ENCODE results near the gene PKN1.

- TF ChIP-seq, protein P1, sequence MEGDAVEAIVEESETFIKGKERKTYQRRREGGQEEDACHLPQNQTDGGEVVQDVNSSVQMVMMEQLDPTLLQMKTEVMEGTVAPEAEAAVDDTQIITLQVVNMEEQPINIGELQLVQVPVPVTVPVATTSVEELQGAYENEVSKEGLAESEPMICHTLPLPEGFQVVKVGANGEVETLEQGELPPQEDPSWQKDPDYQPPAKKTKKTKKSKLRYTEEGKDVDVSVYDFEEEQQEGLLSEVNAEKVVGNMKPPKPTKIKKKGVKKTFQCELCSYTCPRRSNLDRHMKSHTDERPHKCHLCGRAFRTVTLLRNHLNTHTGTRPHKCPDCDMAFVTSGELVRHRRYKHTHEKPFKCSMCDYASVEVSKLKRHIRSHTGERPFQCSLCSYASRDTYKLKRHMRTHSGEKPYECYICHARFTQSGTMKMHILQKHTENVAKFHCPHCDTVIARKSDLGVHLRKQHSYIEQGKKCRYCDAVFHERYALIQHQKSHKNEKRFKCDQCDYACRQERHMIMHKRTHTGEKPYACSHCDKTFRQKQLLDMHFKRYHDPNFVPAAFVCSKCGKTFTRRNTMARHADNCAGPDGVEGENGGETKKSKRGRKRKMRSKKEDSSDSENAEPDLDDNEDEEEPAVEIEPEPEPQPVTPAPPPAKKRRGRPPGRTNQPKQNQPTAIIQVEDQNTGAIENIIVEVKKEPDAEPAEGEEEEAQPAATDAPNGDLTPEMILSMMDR (IDR thresholded peaks at IDR 0.05), result no peak
- no peak for TF ChIP-seq POLR2A (IDR thresholded peaks at IDR 0.05)
- TF ChIP-seq EP300 (IDR thresholded peaks at IDR 0.05), result no peak
Measured at GRCh38 chr19:14474827-14475226, 41.7 kb downstream of the PKN1 start.

Data from tibial nerve (tissue), 4 donors.